ENCODE results near the gene TMPRSS11E.

GRCh38 chr4:68466185-68466584 is 18.9 kb downstream of the TMPRSS11E start:
- no peak for TF ChIP-seq POLR2A (IDR thresholded peaks at IDR 0.05)
- TF ChIP-seq EP300 (IDR thresholded peaks at IDR 0.05) = no peak

All from suprapubic skin (tissue), 2 donors.